Measurements from ENCODE around the gene GUCY1A2.

DNA sequence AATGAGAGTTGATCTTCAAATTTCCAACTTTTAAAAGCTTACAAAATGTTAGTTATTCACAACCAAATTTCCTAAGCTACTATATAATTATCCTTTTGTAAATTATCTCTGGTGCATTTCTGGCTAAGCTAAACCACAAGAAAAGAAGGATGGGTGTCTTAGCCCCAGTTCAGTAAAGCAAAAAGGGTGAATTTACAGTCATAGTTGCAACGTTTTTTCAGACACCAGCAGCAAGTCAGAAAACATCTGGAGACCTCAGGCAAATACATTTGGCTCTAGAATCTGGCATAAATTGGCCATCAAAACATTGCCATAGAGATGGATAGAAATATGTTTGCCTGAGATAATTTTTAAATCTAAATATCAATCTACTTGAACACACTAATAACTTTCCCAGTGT is 257.0 kb downstream of the GUCY1A2 start:
- no peak for TF ChIP-seq POLR2A (IDR thresholded peaks at IDR 0.05; ENCODE audit: low read depth, low read length)
- TF ChIP-seq POLR2AphosphoS5 (IDR thresholded peaks at IDR 0.05; ENCODE audit: low read depth, low read length): no peak
- TF ChIP-seq TAF1 (IDR thresholded peaks at IDR 0.05; ENCODE audit: borderline replicate concordance, low read depth, low read length): no peak
